Measurements from ENCODE around the gene AFF4. TPM values are rescaled to one million over a fixed set of nuclear protein-coding genes. Genes with fewer than 3 reads are reported as not detected.
A peak's percentile ranks its signal among the peaks of the same experiment; 100 is the strongest.
"Not testable (repeated sequence)": the region's sequence is repeated elsewhere in the genome, so short reads cannot be mapped to it uniquely, and the experiment has no call there.

AFF4 gene
- polyA plus RNA-seq (2012; ENCODE audit: insufficient read depth, insufficient read length), result 15.9 TPM

GRCh38 chr5:132963171-132964104, at the start of gene AFF4:
TSS of gene AFF4 (minus strand) at chr5:132963634. CDS start at chr5:132937189, 26,445 bp downstream.
- DNase-seq (ENCODE audit: low read depth, low spot score), result peak; percentile 60
- peak within 1 kb of the TSS; percentile 59 for H3K4me3 ChIP-seq (ENCODE audit: low read length)

DNA sequence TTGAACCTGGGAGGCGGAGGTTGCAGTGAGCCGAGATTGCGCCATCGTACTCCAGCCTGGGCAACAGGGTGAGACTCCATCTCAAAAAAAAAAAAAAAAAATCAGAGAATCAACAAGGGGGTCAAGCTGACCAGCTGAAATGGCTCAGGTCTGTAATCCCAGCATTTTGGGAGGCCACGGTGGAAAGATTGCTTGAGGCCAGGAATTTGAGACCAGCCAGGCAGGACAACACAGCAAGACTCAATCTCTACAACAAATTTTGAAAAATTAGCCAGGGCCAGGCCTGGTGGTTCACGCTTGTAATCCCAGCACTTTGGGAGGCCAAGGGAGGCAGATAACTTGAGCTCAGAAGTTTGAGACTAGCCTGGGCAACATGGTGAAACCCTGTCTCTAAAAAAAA, 45.0 kb upstream of the AFF4 start:
- DNase-seq (ENCODE audit: low read depth, low spot score), result not testable (repeated sequence)

GRCh38 chr5:133006653-133007052, 43.2 kb upstream of the AFF4 start:
- DNase-seq (ENCODE audit: low read depth, low spot score), result no peak
- no peak overlapping the region for H3K4me3 ChIP-seq (ENCODE audit: low read length)

More for the DNA sequence above, 45.0 kb upstream of the AFF4 start:
- H3K4me3 ChIP-seq (ENCODE audit: low read length), result not testable (repeated sequence)

DNA sequence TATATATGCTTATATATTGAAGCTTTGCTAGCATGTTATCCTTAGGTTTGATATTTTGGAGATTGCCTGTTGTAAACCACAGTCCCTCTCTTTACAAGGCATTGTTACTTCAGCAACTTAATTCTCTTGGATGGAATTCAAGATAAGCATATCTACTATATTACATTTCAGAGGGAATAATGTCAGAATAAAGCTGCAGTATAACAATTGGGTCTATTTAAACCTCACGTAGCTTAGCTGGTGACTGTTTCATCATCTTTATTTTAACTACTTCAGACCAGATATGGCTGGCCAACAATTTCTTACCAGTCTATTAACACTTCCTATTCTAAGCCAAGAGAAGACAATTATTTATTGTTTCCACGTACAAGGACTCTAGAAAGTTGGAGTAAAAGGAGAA, 35.8 kb upstream of the AFF4 start:
- H3K4me3 ChIP-seq (ENCODE audit: low read length), result no peak overlapping the region
- DNase-seq (ENCODE audit: low read depth, low spot score), result no peak

DNA sequence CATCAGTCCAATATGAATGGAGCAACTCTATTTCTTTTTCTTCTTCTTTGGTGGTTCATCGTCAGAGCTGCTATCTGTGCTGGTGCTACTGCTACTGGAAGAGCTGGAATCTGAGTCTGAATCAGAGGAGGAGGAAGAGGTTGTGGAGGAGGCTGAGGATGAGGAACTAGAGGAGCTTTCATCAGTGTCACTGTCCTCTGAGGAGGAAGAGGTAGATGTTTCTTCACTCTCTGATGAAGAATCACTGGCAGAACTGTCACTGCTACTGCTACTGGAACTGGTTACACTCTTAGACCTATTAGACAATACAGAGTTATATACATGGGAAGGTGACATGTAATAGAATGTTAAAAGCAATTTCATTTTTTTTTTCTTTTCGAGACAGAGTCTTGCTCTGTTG, 35.1 kb upstream of the AFF4 start:
- H3K4me3 ChIP-seq (ENCODE audit: low read length), result no peak overlapping the region
- no peak for DNase-seq (ENCODE audit: low read depth, low spot score)

- H3K4me3 ChIP-seq (ENCODE audit: low read length), result no peak overlapping the region
- no peak for DNase-seq (ENCODE audit: low read depth, low spot score)
These were observed 32.9 kb upstream of the AFF4 start for GRCh38 chr5:132996307-132996706.

DNA sequence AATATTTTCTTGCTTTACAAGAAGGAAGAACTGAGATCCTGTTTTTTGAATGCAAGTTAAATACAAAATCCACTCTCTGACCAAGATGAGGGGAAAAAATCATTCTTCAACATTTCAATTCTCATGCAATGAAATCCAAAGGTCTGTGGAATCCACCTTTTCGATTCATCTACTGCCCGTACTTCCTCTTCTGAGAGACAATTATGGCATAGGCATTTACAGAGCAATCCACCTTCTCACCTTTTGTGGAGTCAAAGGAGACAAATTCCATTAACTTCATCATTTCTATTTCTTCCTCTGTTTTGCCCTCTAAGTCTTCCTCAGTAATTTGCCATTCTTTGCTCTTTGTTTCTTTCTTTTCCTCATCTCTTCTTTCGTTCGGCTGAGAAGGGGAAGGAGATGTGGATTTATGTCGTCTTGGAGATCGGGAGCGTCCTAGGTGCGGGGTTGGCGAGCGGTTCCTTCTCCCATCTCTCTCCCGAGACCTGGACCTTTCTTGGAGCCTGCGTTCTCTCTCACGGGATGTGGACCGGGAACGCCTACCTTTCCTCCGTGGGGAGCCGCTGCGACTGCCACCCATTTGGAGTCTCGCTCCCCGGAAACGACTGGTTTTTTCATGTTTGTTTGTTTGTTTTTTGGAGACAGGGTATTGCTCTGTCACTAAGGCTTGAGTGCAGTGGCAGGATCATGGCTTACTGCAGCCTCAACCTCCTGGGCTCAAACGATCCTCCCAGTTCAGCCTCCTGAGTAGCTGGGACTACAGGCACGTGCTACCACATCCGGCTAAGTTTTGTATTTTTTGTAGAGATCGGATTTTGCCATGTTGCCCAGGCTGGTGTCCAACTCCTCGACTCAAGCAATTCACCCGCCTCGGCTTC, 24.3 kb upstream of the AFF4 start:
- no peak overlapping the region for H3K4me3 ChIP-seq (ENCODE audit: low read length)
- DNase-seq (ENCODE audit: low read depth, low spot score), result no peak

- not testable (repeated sequence) for DNase-seq (ENCODE audit: low read depth, low spot score); H3K4me3 ChIP-seq (ENCODE audit: low read length)
These were observed 19.5 kb upstream of the AFF4 start for GRCh38 chr5:132982971-132983370.

- no peak overlapping the region for H3K4me3 ChIP-seq (ENCODE audit: low read length)
- DNase-seq (ENCODE audit: low read depth, low spot score), result no peak
These were observed 17.9 kb upstream of the AFF4 start for GRCh38 chr5:132981288-132981687.

GRCh38 chr5:132979976-132980375, 16.5 kb upstream of the AFF4 start:
- DNase-seq (ENCODE audit: low read depth, low spot score), result no peak

DNA sequence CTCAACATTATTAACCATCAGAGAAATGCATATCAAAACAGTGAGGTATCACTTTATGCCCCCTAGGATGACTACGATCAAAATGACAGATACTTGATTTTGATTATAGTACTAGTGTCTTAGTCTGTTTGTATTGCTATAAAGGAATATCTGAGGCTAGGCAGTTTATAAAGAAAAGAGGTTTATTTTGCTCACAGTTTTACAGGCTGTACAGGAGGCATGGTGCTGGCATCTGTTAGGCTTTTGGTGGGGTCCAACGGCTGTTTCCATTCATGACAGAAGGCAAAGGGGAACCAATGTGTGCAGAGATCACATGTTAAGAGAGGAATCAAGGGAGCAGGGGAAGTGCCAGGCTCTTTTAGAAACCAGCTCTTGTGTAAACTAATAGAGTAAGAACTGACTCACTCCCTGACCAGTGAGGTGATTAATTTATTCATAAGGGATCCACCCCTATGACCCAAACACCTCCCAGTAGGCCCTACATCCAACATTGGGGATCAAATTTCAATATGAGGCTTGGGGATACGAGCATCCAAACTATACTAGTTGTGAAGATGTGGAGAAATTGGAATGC, 16.0 kb upstream of the AFF4 start:
- no peak for DNase-seq (ENCODE audit: low read depth, low spot score)

More at GRCh38 chr5:132979976-132980375, 16.5 kb upstream of the AFF4 start:
- no peak overlapping the region for H3K4me3 ChIP-seq (ENCODE audit: low read length)

GRCh38 chr5:132976852-132977251, 13.4 kb upstream of the AFF4 start:
- DNase-seq (ENCODE audit: low read depth, low spot score), result no peak
- H3K4me3 ChIP-seq (ENCODE audit: low read length), result no peak overlapping the region

More for the DNA sequence above, 16.0 kb upstream of the AFF4 start:
- no peak overlapping the region for H3K4me3 ChIP-seq (ENCODE audit: low read length)

- DNase-seq (ENCODE audit: low read depth, low spot score); H3K4me3 ChIP-seq (ENCODE audit: low read length): not testable (repeated sequence)
These were observed 9.0 kb upstream of the AFF4 start for GRCh38 chr5:132972436-132972828.

DNA sequence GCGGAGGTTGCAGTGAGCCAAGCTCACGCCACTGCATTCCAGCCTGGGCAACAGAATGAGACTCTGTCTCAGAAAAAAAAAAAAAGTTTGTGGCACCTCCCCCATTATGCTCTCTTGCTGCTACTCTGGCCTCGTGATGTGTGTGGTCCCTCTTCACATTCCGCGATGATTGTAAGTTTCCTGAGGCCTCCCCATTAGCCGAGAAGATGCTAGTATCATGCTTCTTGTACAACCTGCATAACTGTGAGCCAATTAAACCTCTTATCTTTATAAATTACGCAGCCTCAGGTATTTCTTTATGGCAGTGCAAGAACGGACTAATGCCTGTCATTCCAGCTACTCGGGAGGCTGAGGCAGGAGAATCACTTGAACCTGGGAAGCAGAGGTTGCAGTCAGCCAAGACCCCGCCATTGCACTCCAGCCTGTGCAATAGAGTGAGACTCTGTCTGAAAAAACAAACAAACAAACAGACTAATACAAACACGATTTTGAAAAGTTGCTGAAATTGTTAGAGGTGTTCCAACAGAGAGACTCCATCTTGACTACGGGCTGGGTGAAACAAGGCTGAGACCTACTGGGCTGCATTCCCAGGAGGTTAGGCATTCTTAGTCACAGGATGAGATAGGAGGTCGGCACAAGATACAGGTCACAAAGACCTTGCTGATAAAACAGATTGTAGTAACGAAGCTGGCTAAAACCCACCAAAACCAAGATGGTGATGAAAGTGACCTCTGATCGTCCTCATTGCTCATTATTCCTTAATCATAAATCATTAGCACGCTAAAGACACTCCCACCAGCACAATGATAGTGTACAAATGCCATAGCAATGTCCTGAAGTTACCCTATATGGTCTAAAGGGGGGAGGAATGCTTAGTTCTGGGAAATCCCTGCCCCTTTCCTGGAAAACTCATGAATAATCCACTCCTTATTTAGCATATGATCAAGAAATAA, 8.3 kb upstream of the AFF4 start:
- DNase-seq (ENCODE audit: low read depth, low spot score), result no peak
- H3K4me3 ChIP-seq (ENCODE audit: low read length), result no peak overlapping the region

DNA sequence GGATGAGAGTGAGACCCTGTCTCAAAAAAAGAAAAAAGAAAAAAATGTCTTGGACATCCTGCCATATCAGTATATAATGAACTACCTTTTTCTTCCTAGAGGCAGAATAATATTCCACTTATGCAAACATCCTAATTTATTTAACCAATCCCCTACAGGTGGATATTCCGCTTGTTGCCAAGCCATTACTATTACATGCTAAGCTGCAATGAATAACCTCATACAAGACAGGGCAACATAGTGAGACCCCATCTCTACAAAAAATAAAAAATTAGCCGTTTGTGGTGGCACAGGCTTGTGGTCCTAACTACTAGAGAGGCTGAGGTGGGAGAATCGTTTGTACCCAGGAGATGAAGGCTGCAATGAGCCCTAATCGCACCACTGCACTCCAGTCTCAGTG, 1.7 kb upstream of the AFF4 start:
- H3K4me3 ChIP-seq (ENCODE audit: low read length), result no peak overlapping the region
- DNase-seq (ENCODE audit: low read depth, low spot score), result no peak

DNA sequence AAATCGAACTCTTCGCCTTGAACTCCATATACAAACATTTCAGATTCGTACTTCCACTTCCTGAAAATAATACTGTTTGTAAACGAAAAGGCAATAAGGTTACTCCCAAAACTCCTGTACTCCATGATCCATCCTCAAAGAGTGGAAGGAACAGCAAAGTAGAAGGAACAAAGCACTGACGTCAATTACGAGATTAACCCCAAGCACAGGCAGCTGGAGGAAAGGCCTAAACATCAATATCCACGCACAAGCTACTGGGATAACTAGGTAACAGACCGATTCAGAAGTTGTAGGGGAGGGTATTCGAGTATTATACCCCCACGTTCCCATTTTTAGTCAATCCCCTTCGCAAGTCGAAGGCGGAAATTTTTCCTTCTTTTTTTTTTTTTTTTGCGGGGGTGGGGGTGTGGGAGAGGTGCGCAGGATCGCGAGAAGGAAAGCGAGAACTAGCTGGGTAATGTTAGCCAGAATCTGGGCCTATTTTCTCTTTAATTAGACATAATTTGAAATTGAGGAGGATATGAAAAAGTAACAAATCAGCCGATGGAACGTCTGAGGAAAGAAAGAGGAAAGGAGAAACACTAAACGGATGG, 909 bp downstream of the AFF4 start:
- DNase-seq (ENCODE audit: low read depth, low spot score), result peak; percentile 19
- peak overlapping the region; percentile 59 for H3K4me3 ChIP-seq (ENCODE audit: low read length)

DNA sequence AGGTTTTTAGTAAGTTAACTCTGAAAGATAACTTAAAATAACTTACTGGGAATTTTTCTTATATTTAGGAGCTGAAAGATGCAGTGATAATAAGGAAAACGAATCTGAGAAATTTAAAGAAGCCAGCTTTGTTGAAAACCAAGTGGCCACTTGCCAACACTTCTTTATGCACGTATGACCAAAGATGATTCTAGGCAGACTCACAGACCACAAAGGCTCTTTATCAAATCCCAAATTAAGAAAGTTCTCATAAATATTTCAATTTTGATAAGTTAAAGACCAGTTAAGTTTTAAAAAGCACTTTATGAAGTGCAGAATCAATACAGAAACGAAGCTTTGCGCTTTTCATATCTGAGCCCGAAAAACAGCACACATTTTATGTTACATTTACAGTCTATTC, 1.5 kb downstream of the AFF4 start:
- DNase-seq (ENCODE audit: low read depth, low spot score), result no peak

More for the DNA sequence above, 1.5 kb downstream of the AFF4 start:
- H3K4me3 ChIP-seq (ENCODE audit: low read length), result peak overlapping the region; percentile 59

All from Jurkat, Clone E6-1 (cell line).